OCI-LY1 (cell line): Measurements from ENCODE around the gene CACNA1I.

Source experiments
- H2AFZ ChIP-seq: fragments of 200-600 bp; sonication (generic), shearing (Covaris generic); 2 replicates; pipeline ENCODE4 v1.6.0; 2014; ENCODE audit warnings: antibody characterized with exemption, mild to moderate bottlenecking, low read length
- H3F3A ChIP-seq: fragments of 200-600 bp; sonication (generic), shearing (Covaris generic); 2 replicates; pipeline ENCODE4 v1.6.0; 2014; ENCODE audit warnings: mild to moderate bottlenecking, antibody characterized with exemption, low read length, moderate library complexity; ENCODE audit not compliant: insufficient read depth
- H3K27ac ChIP-seq: fragments of 200-600 bp; sonication (generic); 2 replicates; pipeline ENCODE4 v1.5.1; 2014; ENCODE audit warnings: low read length, mixed run types, mild to moderate bottlenecking, low read depth; ENCODE audit not compliant: poor library complexity, severe bottlenecking
- H3K27me3 ChIP-seq: fragments of 200-600 bp; sonication (generic); 2 replicates; pipeline ENCODE4 v1.6.0; 2014; ENCODE audit warnings: antibody characterized with exemption, mild to moderate bottlenecking, low read length, moderate library complexity; ENCODE audit not compliant: insufficient read depth
- H3K36me3 ChIP-seq: fragments of 200-600 bp; sonication (generic); 2 replicates; pipeline ENCODE4 v1.6.1; 2014; ENCODE audit warnings: mild to moderate bottlenecking, antibody characterized with exemption, low read length, moderate library complexity, mixed read lengths; ENCODE audit not compliant: insufficient read depth
- H3K4me1 ChIP-seq: fragments of 200-600 bp; sonication (generic); 2 replicates; pipeline ENCODE4 v1.5.1; 2014; ENCODE audit warnings: mild to moderate bottlenecking, low read length, moderate library complexity; ENCODE audit not compliant: insufficient read depth, severe bottlenecking
- H3K4me2 ChIP-seq: fragments of 200-600 bp; sonication (generic), shearing (Covaris generic); 2 replicates; pipeline ENCODE4 v1.6.1; 2014; ENCODE audit warnings: low read length
- H3K4me3 ChIP-seq: fragments of 200-600 bp; sonication (generic); 2 replicates; pipeline ENCODE4 v1.5.1; 2014; ENCODE audit warnings: low read length, low read depth, mild to moderate bottlenecking, mixed read lengths; ENCODE audit not compliant: poor library complexity, severe bottlenecking
- H3K79me2 ChIP-seq: fragments of 200-600 bp; shearing (Covaris generic); 2 replicates; pipeline ENCODE4 v1.6.1; 2016; ENCODE audit warnings: mixed run types, low read length, mixed read lengths; ENCODE audit not compliant: insufficient read depth
- H3K9ac ChIP-seq: fragments of 200-600 bp; sonication (generic), shearing (Covaris generic); 2 replicates; pipeline ENCODE4 v1.6.1; 2014; ENCODE audit warnings: mild to moderate bottlenecking, low read length, mixed read lengths
- H3K9me2 ChIP-seq: fragments of 200-600 bp; sonication (generic), shearing (Covaris generic); 2 replicates; pipeline ENCODE4 v1.6.1; 2014; ENCODE audit warnings: low read depth, mild to moderate bottlenecking, low read length, mixed read lengths
- H3K9me3 ChIP-seq: fragments of 200-600 bp; shearing (Covaris generic); 2 replicates; pipeline ENCODE4 v1.6.1; 2014; ENCODE audit warnings: low read length, mixed read lengths
- H4K20me1 ChIP-seq: fragments of 200-600 bp; sonication (generic), shearing (Covaris generic); 2 replicates; pipeline ENCODE4 v1.6.0; 2016; ENCODE audit warnings: mild to moderate bottlenecking, low read length; ENCODE audit not compliant: insufficient read depth
- CTCF ChIP-seq: fragments of 200-600 bp; sonication (generic), shearing (Covaris generic); IDR thresholded peaks from 2 replicates; pipeline ENCODE4 v1.5.1; 2017; ENCODE audit warnings: mild to moderate bottlenecking, antibody characterized with exemption, low read length, moderate library complexity, mixed read lengths
- EZH2 ChIP-seq: fragments of 200-600 bp; sonication (generic), shearing (Covaris generic); IDR thresholded peaks from 2 replicates; pipeline ENCODE4 v1.8.0; 2017; ENCODE audit warnings: borderline replicate concordance, mixed run types, mild to moderate bottlenecking, antibody characterized with exemption, low read length, moderate library complexity, mixed read lengths

Gene CACNA1I

GRCh38 chr22:39597236-39597869 lies 26.8 kb downstream of the CACNA1I start:
- TF ChIP-seq EZH2 (no peak), CTCF (no peak)
- H3K4me2 ChIP-seq, result no peak overlapping the region

GRCh38 chr22:39598017-39598965 lies 27.7 kb downstream of the CACNA1I start:
- Histone ChIP-seq H3K4me3 (no peak overlapping the region), H3K4me2 (no peak overlapping the region; the same call in 1 of the 2 replicates), H3K27ac (no peak overlapping the region), H3K79me2 (no peaks in the 10 kb centered on the region), H3K9ac (no peak overlapping the region), H3K9me3 (peaks cover 2% of the 10 kb centered on the region; the same call in 1 of the 2 replicates), H3K9me2 (no peaks in the 10 kb centered on the region), H3K36me3 (no peaks in the 10 kb centered on the region), H3K27me3 (peaks cover 12% of the 10 kb centered on the region; the same call in 1 of the 2 replicates), H3F3A (no peaks in the 10 kb centered on the region), H4K20me1 (no peaks in the 10 kb centered on the region), H3K4me1 (no peaks in the 10 kb centered on the region), H2AFZ (no peak overlapping the region)
- TF ChIP-seq CTCF (no peak; the same call in 1 of the 2 replicates), EZH2 (no peak)

More at GRCh38 chr22:39597236-39597869, 26.8 kb downstream of the CACNA1I start:
- no peak overlapping the region for H3K27ac ChIP-seq
- no peaks in the 10 kb centered on the region for H3K4me1 ChIP-seq
- H3K9me2 ChIP-seq, result no peaks in the 10 kb centered on the region
- no peaks in the 10 kb centered on the region for H3F3A ChIP-seq
- peaks cover 12% of the 10 kb centered on the region; the same call in 1 of the 2 replicates for H3K27me3 ChIP-seq
- H2AFZ ChIP-seq, result no peak overlapping the region
- no peaks in the 10 kb centered on the region for H3K36me3 ChIP-seq
- H3K4me3 ChIP-seq, result no peak overlapping the region
- no peak overlapping the region for H3K9ac ChIP-seq
- H4K20me1 ChIP-seq, result no peaks in the 10 kb centered on the region
- H3K9me3 ChIP-seq, result no peaks in the 10 kb centered on the region
- H3K79me2 ChIP-seq, result no peaks in the 10 kb centered on the region

GRCh38 chr22:39600491-39601179 lies 30.1 kb downstream of the CACNA1I start:
- Histone ChIP-seq H3K4me1 (no peaks in the 10 kb centered on the region), H3K9me3 (peaks cover 7% of the 10 kb centered on the region; the same call in 1 of the 2 replicates), H3K9ac (no peak overlapping the region)

More at GRCh38 chr22:39600491-39601179, 30.1 kb downstream of the CACNA1I start:
- peaks cover 10% of the 10 kb centered on the region; the same call in 1 of the 2 replicates for H3K27me3 ChIP-seq
- H4K20me1 ChIP-seq, result no peaks in the 10 kb centered on the region
- no peaks in the 10 kb centered on the region for H3F3A ChIP-seq
- no peak overlapping the region for H2AFZ ChIP-seq
- H3K9me2 ChIP-seq, result no peaks in the 10 kb centered on the region
- H3K4me3 ChIP-seq, result no peak overlapping the region
- H3K4me2 ChIP-seq, result no peak overlapping the region
- H3K27ac ChIP-seq, result no peak overlapping the region
- H3K36me3 ChIP-seq, result no peaks in the 10 kb centered on the region
- H3K79me2 ChIP-seq, result no peaks in the 10 kb centered on the region
- TF ChIP-seq CTCF (no peak), EZH2 (no peak)
